GM13977 (cell line): ENCODE results near the gene SYT6.
"Not testable (repeated sequence)": the region's sequence is repeated elsewhere in the genome, so short reads cannot be mapped to it uniquely, and the experiment has no call there.

Experiments used
- DNase-seq: peaks from one replicate; pipeline ENCODE4 v3.0.0; 2012; ENCODE audit warnings: low spot score
- CTCF ChIP-seq: IDR thresholded peaks from 2 replicates; pipeline ENCODE4 v1.5.1; 2012; ENCODE audit warnings: mild to moderate bottlenecking, control low read depth; ENCODE audit not compliant: insufficient read depth; ENCODE audit errors: extremely low read depth, missing control alignments
- in situ Hi-C: fragments of 300-500 bp; cut with MboI; formaldehyde crosslinking; loops from one replicate; pipeline ENCODE4 v1.12.0; 2022; ENCODE audit warnings: low sequenced_read_pairs, low pct_unique_long_range_greater_than_20kb, mixed read lengths, inconsistent platforms; ENCODE audit not compliant: unreplicated experiment

The SYT6 gene

DNA sequence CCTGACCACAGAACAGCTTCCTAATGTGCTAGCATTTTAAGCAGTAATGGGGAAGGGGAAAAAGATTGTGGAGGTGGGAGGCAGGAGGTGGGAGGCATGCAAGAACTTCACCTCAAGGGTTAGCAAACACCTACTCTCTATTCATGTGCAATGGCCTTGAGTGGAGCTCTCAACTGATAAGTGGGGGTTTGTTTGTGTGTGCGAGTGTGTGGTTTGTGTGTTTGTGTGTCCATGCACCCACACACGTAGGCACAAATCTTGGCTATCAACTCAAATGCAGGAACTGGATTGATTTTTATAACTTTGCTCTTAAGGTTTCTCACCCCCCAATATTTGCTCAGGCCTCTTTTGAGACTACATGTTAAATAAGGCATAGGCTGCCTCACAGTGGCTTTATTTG, 78.6 kb downstream of the SYT6 start:
- no peak for DNase-seq
- TF ChIP-seq CTCF = no peak
- in situ Hi-C loops = no loop called here

DNA sequence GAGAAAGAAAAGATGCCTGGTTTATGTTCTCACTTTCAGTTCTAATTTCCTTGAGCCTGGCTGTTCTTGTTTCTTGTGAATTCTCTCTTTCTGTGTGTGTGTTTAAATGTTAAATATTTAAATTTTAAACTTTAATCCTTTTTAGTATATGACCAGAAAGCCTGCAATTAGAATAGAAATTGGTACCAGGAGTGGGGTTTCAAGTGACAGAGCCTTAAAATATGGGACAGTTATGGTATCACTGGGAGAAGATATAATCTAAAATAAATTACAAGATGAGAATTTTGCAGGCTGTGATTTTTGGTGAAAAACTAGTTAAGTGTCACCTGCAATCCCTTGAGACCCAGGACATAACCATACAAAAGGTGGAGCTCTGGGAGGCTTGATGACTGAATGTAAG, 81.4 kb downstream of the SYT6 start:
- in situ Hi-C loops = no loop called here
- no peak for TF ChIP-seq CTCF
- no peak for DNase-seq

- in situ Hi-C loops, DNase-seq: not testable (repeated sequence)
These were observed 83.9 kb downstream of the SYT6 start for GRCh38 chr1:114069762-114070161.

- DNase-seq, in situ Hi-C loops: not testable (repeated sequence)
These were observed 85.0 kb downstream of the SYT6 start for GRCh38 chr1:114068684-114069083.

- DNase-seq, in situ Hi-C loops: not testable (repeated sequence)
These were observed 88.0 kb downstream of the SYT6 start for GRCh38 chr1:114065671-114066070.

DNA sequence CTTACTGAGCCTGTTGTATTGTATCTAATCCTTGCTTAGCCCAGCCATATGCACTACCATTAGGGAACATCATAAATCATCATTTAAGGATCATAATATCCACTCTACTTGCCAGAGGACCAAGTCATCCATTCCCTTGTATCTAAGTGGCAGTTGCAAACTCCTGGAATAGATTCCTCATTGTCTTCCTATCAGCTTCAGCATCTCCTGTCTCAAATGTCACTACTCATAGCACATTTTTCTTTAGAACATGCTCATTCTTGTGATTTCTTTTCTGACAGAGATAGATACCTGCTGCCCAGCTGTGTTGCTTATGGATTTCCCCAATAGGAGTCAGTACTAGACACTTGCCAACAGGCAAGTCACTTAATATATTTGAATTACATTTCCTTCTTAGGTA, 90.1 kb downstream of the SYT6 start:
- in situ Hi-C loops = no loop called here
- no peak for DNase-seq
- TF ChIP-seq CTCF = no peak

- no peak for TF ChIP-seq CTCF
- in situ Hi-C loops = no loop called here
These were observed 91.1 kb downstream of the SYT6 start for GRCh38 chr1:114062477-114063099.

GRCh38 chr1:114061121-114061830, 92.4 kb downstream of the SYT6 start:
- no peak for TF ChIP-seq CTCF
- DNase-seq = no peak
- in situ Hi-C loops = no loop called here

More at GRCh38 chr1:114062477-114063099, 91.1 kb downstream of the SYT6 start:
- no peak for DNase-seq

DNA sequence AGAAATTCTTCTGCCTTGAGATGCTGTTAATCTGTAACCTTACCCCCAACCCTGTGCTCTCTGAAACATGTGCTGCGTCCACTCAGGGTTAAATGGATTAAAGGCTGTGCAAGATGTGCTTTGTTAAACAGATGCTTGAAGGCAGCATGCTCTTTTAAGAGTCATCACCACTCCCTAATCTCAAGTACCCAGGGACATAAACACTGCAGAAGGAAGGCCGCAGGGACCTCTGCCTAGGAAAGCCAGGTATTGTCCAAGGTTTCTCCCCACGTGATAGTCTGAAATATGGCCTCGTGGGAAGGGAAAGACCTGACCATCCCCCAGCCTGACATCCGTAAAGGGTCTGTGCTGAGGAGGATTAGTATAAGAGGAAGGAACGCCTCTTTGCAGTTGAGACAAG, 95.4 kb downstream of the SYT6 start:
- DNase-seq, in situ Hi-C loops: not testable (repeated sequence)
